Esophagus squamous epithelium (tissue), 4 donors: ENCODE results near the gene CD276.

ENCODE experiments used
- POLR2A ChIP-seq, 4 donors: fragments of 450-650 bp; IDR thresholded peaks; one replicate each; pipeline ENCODE4 v1.6.1; 2017; ENCODE audit warnings: antibody characterized with exemption in 4 of 4, mild to moderate bottlenecking in 4 of 4, moderate library complexity in 3 of 4
- TF ChIP-seq, protein P1 (sequence below), 6 experiments: fragments of 450-650 bp in 4 of 6; fragments of 200-600 bp in 2 of 6; sonication (generic) in 2 of 6; IDR thresholded peaks; one replicate each; pipeline ENCODE4 v1.5.1; 2016 to 2019; ENCODE audit warnings: antibody characterized with exemption in 6 of 6, mild to moderate bottlenecking in 4 of 6, moderate library complexity in 4 of 6

GRCh38 chr15:73684581-73685455, 635 bp downstream of the CD276 start:
- TF ChIP-seq, protein P1, sequence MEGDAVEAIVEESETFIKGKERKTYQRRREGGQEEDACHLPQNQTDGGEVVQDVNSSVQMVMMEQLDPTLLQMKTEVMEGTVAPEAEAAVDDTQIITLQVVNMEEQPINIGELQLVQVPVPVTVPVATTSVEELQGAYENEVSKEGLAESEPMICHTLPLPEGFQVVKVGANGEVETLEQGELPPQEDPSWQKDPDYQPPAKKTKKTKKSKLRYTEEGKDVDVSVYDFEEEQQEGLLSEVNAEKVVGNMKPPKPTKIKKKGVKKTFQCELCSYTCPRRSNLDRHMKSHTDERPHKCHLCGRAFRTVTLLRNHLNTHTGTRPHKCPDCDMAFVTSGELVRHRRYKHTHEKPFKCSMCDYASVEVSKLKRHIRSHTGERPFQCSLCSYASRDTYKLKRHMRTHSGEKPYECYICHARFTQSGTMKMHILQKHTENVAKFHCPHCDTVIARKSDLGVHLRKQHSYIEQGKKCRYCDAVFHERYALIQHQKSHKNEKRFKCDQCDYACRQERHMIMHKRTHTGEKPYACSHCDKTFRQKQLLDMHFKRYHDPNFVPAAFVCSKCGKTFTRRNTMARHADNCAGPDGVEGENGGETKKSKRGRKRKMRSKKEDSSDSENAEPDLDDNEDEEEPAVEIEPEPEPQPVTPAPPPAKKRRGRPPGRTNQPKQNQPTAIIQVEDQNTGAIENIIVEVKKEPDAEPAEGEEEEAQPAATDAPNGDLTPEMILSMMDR (IDR thresholded peaks at IDR 0.05) = no peak
- TF ChIP-seq POLR2A (IDR thresholded peaks at IDR 0.05) = no peak
